ENCODE data around the gene MGMT.

The MGMT gene

GRCh38 chr10:129740532-129741279 lies 273.7 kb downstream of the MGMT start:
- no peak for DNase-seq (ENCODE audit: low spot score)

- no peak for DNase-seq (ENCODE audit: low spot score)
Observed at GRCh38 chr10:129741280-129741977, 274.4 kb downstream of the MGMT start.

GRCh38 chr10:129741978-129742741 lies 275.1 kb downstream of the MGMT start:
- no peak for DNase-seq (ENCODE audit: low spot score)

- no peak for DNase-seq (ENCODE audit: low spot score)
Observed at GRCh38 chr10:129742742-129743550, 275.9 kb downstream of the MGMT start.

- DNase-seq (ENCODE audit: low spot score) = no peak
Observed at GRCh38 chr10:129743738-129744133, 276.7 kb downstream of the MGMT start.

GRCh38 chr10:129744134-129745111 lies 277.4 kb downstream of the MGMT start:
- no peak for DNase-seq (ENCODE audit: low spot score)

- no peak for DNase-seq (ENCODE audit: low spot score)
Observed at GRCh38 chr10:129745186-129745750, 278.2 kb downstream of the MGMT start.

- no peak for DNase-seq (ENCODE audit: low spot score)
Observed at GRCh38 chr10:129754211-129755050, 287.4 kb downstream of the MGMT start.

- no peak for DNase-seq (ENCODE audit: low spot score)
Observed at GRCh38 chr10:129755158-129755591, 288.1 kb downstream of the MGMT start.

GRCh38 chr10:129755621-129756020 lies 288.6 kb downstream of the MGMT start:
- no peak for DNase-seq (ENCODE audit: low spot score)

- DNase-seq (ENCODE audit: low spot score) = no peak
Observed at GRCh38 chr10:129756912-129757901, 290.2 kb downstream of the MGMT start.

GRCh38 chr10:129758207-129759021 lies 291.4 kb downstream of the MGMT start:
- DNase-seq (ENCODE audit: low spot score) = no peak

GRCh38 chr10:129759214-129760002 lies 292.4 kb downstream of the MGMT start:
- DNase-seq (ENCODE audit: low spot score) = no peak

- DNase-seq (ENCODE audit: low spot score) = no peak
Observed at GRCh38 chr10:129760003-129760315, 292.9 kb downstream of the MGMT start.

- DNase-seq (ENCODE audit: low spot score) = no peak
Observed at GRCh38 chr10:129760416-129760815, 293.4 kb downstream of the MGMT start.

GRCh38 chr10:129761197-129761972 lies 294.3 kb downstream of the MGMT start:
- no peak for DNase-seq (ENCODE audit: low spot score)

Measured in LoVo (cell line).